Temporal lobe (tissue), 2 donors: ENCODE data around the gene NDUFA8. TPM values are rescaled to one million over a fixed set of nuclear protein-coding genes. Genes with fewer than 3 reads are reported as not detected.

Experiments
- small RNA-seq: library from RNA; depleted of rRNA; stranded (forward); fragments of <200 nt; gene quantifications from one replicate; pipeline ENCODE3, GENCODE V24; 2014; ENCODE audit warnings: low replicate concordance
- total RNA-seq: library from RNA; depleted of rRNA; stranded (reverse); fragments of >200 nt; gene quantifications from one replicate; pipeline ENCODE4 v1.2.3, GENCODE V29; 2014

Gene NDUFA8
- total RNA-seq, 1 donor from 2014 or later: 21.6 TPM

Small RNA genes within 50 kb of the gene (small RNA-seq; reads per million reads assigned to genes)
- not detected for gene MIR4478

Other genes starting within 250 kb of the NDUFA8 start
- 13.3 TPM for gene TTLL11, start 66.5 kb downstream of the NDUFA8 start, total RNA-seq
- gene MORN5, start 129 bp upstream of the NDUFA8 start, total RNA-seq: 1.7 TPM
- gene LHX6, start 69.2 kb upstream of the NDUFA8 start, total RNA-seq: 20.4 TPM
- gene RBM18, start 105.1 kb upstream of the NDUFA8 start, total RNA-seq: 15.5 TPM
- gene MRRF, start 105.1 kb upstream of the NDUFA8 start, total RNA-seq: 15.0 TPM
- gene PTGS1, start 211.2 kb upstream of the NDUFA8 start, total RNA-seq: 0.49 TPM